Activated CD8-positive, alpha-beta memory T cell treated with anti-CD3 and anti-CD28 coated beads, Interleukin-2, amount 50 U/mL, for 1 hour (primary cell): ENCODE data around the gene MTHFSD.

Experiments used
- DNase-seq: peaks from one replicate; pipeline ENCODE4 v3.0.0-alpha.2; 2020; ENCODE audit errors: extremely low read depth

Gene MTHFSD

DNA sequence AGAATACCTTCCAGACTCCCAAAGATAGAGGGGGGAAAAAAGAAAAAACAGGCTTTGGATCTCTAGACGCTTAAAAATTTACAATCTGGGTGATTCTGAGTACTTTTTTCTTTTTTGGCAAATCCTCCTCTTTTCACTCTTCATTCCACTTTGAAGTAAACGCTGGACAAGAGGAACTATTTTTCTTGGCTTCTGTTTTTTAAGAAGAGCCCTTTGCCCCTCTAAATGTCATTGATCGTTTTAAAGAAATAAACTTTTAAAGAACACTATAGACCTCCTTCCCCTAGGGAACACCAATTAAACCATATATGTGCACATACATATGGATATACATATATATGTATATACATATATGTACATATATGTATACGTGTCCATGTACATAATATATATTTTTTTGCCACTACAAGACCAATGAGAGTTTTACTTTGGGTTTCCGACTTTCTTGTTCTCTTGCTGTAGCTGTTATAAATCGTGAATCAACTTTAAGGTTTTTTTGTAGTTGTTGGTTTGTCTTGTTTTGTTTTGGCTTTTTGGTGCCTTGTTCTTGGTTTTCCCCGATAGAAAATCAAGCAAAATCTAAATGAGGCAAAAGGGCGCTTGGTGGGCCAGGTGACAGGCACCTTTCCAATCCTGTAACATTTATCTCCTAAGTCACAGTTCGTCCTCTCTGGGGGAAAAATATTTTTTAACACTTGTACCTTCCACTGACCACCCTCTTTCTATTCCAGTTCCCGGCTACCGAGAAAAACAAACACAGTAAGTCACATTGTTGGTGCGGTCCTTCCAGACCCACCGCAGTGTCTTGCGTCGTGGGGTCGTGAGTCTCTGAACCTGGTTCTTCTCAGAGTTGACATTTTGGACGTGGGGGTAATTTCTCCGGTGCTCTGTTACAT, 40.3 kb downstream of the MTHFSD start:
- DNase-seq: no peak

DNA sequence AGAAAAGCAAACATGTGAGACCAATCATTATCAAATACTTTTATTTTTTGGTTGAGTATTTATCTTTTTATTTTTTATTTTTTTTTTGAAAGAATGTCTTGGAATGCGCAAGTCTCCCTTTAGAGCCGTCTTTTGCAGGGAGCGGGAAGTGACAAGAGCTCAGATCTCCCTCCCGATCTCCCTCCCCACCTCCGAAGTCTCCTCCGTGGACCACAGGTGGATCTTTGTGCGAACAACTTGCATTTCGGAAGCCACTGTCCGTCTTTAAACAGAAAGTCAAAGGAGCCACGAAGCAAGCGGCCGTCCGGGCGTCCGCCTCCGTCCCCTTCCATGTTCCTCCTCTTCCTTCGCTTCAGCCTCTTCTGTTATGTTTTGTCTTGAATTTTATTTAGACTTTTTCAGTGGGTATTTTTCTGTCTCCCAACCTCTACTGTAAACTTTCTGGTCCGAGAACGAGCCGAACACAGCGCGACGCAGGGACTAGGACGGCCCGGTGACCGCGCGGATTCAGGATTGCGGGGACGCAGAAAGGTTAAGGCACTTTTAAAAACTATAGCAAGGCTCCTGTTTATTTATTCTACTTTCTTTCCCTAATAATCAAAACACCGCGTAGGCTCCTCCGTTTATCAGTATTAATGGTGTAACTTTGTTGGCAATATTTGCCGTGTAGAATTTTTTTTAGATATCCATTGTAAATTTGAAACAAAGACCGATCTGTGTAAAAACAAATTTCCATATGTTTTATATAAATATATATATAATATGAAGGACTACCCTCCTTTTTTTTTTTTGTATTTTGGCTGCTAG, 41.4 kb downstream of the MTHFSD start:
- DNase-seq: no peak

DNA sequence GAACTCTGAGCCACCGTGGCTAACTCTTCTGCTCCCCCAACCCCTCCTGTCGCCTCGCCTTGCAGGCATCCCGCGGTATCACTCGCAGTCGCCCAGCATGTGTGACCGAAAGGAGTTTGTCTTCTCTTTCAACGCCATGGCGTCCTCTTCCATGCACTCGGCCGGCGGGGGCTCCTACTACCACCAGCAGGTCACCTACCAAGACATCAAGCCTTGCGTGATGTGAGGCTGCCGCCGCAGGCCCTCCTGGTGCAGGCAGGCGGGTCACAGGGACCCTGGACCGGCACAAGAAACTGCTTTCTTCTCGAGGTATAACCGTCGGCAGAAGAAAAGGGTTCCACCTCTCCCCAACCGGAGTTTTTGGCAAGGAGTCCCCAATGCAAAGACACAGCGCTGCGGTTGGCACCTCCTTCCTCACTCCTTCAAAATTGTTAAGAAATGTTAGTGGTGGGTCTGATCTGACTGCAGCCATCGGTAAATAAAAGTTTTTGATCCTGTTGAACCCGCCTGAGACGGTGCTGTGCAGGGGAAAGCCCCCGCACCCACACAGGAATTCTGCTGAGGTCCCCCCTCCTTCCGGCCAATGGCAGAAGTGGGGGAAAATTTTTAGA, 42.1 kb downstream of the MTHFSD start:
- no peak for DNase-seq

DNA sequence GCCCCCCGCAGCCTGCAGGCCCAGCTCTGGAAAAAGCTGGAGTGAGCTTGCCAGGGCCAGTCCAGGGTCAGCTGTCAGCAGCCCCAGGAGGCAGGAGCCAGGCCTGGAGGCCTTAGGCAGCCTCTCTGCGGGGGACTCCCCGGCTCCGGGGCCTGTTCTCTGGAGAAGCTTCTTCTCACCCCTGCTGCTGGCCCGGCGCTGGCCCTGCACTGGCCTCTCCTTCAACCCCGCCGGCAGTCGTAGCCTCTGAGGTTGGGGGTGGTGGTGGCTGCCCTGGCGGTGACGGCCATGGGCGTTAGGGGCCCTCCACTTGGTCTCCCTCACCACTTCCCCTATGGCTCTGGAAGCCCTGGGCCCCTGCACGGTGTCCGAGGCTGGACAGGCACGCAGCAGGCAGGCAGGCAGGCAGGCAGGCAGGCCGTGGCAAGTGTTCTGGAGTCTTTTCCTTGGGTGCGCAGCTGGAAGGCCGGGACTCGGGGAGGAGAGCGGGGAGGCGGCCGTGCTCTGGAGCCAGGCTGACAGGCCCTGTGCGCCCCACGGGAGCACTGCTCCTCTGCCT, 42.7 kb downstream of the MTHFSD start:
- DNase-seq: no peak

DNA sequence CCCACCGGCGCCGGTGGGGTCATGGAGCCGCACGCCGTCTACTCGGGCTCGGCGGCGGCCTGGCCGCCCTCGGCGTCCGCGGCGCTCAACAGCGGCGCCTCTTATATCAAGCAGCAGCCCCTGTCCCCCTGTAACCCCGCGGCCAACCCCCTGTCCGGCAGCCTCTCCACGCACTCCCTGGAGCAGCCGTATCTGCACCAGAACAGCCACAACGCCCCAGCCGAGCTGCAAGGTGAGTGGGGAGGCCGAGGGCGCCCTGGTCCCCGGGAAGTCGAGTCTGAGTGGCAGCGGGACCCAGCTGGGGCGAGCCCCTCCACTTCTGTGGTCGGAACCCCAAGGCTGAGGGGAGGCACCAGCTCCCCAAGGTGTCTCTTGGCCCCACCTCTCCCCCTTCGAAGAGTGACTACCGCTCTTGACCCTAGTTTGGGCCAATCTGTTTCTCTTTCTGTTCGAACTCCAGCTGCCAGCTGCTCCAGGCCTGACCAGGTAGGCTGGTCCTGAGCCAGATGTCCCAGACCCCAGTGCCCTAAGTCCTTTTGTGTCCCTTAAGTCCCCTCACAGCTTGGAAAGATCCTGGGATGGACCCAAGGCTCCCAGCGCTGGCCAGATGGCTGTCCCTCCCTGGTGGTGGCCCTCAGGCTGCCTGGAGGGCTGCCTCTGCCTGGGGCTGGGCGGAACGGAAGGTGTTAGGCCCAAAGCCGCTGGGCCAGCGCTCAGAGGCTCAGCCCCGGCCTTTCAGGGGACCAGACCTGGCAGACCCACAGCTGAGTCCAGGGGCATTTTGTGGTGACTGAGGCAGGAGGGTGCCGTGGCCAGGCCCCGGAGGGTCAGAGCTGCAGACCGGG, 43.5 kb downstream of the MTHFSD start:
- DNase-seq: no peak

DNA sequence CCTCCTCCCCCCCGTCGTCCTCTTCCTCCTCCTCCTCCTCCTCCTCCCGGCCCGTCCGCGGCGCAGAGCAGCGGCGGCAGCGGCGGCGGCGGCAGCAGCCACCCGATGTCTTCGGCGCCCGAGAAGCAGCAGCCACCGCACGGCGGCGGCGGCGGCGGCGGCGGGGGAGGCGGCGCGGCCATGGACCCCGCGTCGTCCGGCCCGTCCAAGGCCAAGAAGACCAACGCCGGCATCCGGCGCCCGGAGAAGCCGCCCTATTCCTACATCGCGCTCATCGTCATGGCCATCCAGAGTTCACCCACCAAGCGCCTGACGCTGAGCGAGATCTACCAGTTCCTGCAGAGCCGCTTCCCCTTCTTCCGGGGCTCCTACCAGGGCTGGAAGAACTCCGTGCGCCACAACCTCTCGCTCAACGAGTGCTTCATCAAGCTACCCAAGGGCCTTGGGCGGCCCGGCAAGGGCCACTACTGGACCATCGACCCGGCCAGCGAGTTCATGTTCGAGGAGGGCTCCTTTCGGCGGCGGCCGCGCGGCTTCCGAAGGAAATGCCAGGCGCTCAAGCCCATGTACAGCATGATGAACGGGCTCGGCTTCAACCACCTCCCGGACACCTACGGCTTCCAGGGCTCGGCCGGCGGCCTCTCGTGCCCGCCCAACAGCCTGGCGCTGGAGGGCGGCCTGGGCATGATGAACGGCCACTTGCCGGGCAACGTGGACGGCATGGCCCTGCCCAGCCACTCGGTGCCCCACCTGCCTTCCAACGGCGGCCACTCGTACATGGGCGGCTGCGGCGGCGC, 44.4 kb downstream of the MTHFSD start, which contains the start of gene FOXF1:
FOXF1 (plus strand) TSS at position 63 of the 797 bp plus-strand sequence; CDS start at position 106, 43 bp downstream.
- DNase-seq: no peak

DNA sequence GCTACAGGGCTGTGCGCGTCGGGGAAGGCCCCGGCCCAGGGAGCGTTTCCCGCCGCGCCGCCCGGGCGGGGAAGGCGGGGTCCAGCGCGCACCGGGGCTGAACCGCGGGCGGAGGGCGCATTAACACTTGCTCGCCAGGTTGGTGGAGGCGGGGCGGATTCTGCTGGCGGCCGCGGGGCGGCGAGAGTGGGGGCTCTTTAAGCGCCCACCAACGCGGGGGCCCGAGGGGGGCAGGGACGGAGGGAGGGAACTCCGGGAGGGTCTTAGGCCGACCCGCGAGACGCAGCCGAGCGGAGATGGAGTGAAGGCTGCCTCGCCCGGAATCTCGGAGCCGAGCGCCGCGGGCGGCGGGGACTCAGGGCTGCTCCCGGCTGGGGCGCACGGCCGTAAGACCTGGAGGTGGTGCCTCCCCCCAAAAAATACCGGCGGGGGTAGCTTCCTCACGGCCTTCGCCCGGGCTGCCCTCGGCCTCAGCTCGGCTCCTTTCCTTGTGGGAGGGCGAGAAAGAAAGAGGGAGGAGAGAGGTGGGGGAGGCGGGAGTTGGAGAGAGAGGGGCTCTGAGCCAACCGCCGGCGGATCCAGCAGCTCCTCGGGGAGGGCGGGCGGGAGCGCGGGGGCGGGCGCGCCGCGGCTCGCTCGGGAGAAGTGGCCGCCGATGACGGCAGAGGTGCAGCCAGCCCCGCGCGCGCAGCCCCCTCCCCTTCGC, 45.1 kb downstream of the MTHFSD start:
- DNase-seq: no peak

DNA sequence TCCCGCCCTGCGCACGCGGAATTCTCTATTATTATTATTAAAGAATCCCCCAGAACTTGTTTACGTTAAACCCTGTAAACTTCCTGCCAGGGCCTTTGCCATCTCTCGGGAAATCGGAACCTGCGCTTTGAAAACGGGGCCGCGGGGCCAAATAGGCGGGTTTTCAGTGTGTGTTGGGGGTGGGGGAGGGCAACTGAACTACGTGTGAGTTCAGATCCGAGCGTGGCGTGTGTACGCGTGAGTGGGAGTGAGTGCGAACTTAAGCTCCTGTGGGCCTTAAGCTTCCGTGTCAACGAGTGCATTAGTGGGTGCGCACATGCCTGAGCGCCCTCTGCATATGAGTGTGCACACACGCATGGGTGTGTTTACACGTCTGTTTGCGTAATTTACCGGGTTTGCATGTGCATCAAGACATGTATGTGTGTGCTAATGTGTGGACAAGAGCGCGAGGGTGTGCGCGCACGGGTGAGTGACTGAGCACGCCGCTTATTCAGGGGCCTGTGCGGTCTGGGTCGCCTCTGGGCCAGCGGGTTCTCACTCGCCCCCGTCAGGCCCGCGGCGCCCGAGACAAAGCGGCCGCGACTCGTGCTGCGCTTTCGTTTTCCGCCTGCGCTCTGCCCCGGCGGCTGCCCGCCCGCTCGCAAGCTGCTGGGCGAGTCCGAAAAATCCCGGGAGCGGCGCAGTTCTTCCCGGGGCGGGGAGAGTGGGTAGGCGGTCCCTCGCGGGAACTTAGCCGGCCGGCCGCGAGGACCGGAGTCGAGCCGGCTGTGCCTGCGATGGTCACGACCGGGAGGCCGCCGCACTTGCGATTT, 45.9 kb downstream of the MTHFSD start:
- DNase-seq: no peak

DNA sequence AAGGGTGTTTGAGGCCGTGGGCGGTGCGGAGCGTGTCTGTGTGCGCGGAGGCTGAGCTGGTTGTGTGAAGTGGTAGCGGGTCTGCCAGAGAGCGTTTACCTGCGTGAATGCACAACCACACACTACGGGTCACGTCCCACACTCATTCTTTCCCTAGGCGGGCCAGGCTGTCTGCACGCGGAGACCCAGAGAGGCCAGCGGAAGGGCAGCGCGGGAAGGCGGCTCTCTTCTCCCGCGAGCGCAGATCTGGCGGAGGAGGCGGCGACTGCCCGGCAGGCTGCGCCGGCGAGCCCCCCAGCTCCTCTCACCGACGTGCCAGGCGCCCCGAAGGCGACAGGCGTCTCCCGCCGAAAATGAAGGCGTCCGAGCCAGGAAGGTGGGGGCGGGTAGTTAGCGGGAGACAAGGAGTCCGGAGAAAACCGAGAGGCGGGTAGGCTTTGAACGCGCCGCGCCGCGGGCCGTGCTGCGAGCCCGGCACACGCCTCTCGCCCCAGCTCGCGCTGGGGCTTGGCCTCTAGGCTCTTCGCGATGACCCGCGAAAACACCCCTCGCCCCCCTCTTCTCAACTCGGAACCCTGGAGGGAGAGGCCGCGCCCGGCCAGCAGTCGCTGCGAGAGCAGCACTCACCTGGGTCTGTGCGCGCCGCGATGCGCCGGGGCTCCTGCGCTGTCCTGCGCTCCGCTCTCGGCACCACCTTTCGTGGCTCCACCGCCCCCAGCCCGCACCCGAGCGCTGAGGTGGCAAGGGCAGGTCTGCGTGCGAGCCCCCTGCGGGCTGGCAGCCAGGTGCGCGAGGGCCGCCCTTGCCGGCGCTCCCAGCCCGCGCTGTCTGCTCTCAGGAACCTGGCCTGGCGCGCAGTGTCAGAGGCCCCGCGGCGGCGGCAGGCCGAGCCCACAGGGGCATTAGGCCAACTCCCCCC, 46.7 kb downstream of the MTHFSD start:
- no peak for DNase-seq

DNA sequence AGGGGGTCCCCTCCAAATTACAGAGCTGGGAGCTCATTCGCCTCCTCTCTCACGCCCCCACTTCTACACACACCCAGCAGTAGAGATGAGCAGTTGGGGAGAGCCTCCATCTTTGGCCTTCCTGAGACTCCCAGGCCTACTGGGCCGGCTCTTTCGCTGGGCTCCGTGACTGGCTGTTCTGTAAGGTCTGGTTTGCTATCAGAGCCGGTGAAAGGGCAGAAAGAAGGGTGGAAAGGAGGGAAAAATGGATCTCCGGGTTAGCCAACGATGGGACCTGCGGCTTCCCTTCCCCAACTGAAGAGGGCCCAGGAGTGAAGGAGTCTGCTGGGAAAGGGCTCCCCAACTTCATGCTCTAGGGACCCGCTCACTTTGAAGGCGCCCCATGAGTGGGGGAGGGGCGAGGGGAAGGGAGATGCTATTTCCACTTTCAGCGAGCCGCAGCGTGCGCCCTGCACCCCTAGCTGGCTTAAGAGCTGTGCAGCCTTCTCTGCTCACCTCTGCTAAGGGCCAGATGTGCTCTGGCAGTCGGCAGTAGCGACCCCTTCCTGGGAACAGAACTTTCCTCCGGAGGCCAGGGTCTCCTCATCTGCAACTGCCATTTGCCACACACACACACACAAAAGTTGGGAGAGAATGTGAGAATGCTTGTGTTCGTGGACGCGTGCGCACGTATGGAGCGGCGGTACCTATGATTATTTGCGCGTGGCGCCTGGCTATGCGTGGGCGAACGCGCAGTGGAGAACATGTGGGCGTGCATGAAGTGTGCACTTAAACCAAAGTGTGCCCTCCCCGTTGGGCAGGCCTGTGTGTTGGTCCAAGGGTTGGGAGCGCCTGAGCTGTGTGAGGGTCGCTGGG, 47.6 kb downstream of the MTHFSD start:
- no peak for DNase-seq

DNA sequence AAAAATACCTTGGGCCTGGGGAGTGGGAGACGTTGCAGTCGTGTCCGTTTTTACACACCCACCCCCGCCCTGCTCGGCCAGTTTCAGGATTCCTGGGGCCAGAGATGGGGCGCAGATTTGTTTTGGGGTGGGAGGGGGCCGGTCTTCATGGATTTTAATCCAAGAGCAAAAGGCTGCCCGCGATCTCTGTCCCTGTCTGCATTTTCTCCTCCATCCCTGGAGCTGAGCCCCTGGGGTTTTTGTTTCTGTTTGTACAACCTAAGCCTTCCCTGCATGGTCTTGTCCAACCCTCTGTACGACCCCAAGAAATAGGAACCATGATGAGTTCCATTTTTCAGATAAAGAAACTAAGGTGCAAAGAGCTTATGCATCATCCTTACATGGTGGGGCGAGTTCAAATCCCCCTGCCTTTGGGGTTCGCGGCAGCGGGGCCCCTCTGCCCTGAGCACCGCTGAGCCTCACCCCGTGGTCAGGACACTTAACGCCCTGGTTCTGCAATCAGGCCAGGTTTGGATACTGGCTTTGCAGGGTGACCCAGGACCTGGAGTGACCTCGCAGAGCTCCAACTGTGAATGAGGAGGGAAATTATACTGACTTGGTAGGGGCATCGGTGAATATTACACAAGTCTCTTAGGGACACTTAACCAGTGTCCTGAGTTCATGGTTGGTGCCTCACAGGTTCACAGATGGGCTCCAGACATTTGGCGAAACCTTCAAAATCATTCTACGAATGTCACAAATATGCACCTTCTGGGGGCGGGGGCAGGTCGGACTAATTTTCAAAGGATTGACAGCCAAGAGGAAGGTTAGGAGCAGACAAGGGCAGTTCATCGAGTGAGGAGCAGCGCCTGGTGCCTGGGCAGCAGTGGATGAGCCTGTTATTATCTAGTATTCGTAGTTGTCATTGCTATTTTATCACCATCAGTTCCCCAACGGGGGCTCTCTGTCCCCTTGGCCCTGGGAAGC, 48.9 kb downstream of the MTHFSD start:
- DNase-seq: no peak

DNA sequence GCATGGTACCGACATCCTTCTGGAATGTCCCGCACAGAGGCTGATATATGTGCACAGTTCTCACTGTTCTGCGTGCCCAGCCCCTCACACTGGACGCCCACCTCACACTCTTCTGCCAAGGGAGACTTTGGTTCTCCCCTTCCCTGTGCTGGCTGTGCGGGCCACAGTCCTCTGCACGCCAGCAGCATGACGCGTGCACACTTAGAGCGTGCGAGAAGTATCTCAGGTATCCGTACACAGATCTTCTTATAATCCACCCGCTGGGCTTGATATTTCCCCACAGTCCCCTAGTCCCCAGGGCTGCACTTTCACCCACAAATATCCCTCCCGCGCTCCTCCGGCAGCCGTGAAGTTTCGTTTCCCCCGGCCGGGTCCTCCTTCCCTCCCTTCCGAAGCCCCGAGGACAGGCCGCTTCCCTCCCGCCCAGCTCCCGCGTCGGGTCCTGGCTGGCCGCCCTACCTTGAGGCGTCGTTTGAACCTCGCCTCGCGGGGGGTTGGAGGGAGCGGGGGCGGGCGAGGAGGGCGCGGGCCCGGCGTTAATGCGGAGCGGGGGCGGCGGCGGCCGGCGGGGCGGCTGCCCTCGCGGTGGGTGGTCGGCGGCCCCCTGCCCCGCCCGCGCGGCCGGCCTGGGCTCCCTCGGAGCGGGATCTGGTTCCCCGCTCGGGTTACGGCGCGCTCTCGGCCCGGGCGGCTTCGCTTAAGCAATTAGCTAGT, 49.7 kb downstream of the MTHFSD start:
- DNase-seq: no peak

DNA sequence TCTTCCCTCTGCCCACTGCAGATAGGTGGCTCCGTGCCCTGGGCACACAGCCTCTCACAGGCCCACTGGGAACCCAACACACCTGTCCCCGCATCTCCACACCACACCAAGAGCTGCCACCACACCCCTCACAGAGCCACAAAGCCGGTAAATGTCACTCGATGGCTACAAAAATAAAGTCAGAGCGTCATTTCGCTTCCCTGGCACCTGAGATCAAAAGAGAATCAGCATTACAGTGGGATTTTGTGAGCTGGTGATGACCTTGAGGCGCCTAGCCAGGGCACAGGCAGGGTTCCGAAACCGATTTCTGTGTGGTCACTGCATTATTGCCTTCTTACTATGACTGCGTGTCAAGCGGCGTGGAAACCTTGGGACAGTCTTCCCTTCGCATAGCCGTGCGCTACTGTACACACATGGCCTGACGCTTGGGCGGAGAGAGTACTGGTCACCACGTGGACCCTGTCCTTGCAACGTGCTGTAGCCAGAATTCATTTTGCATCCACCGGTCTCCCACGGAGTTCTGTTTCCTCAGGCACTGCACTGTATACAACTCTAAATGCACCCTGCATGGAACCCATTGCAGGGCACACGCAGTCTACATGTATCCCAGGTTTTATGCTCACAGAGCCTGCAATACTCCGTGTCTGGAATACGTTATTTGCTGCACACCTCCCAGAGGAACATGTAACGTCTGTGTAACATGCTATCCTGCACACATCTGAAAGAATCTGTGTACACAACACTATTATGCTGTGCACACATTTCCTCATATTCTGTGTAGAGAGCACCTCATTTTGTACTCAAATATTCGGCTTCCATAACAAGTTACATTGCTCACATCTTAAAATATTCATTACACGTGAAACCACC, 50.5 kb downstream of the MTHFSD start:
- DNase-seq: no peak

DNA sequence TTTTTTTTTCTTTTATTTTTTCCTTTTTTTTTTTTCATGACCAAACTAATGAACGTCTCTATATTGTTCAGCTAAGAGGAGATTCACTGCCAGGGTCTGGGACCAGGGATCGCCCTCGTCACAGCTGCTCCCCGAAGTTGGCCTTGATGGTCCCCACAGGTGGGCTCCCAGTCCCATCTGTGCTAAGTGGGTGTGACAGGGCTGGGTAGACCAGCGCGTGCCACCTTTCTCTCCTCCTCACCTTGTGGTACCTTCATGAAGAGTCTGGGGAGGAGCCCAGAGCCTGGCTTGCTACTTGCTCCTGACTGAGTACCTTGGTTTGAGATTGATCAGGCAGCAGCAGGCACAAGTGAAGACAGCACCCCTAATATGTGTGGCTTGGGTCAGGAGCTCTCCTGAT, 51.2 kb downstream of the MTHFSD start:
- no peak for DNase-seq
